H1 (cell line): Measurements from ENCODE around the gene IL27RA. TPM values are rescaled to one million over a fixed set of nuclear protein-coding genes. Genes with fewer than 3 reads are reported as not detected.

Experiments
- BCL11A ChIP-seq, 2 experiments: IDR thresholded peaks; one replicate each; pipeline ENCODE4 v1.6.1; 2011; ENCODE audit warnings: low read depth in 2 of 2, low read length in 2 of 2, mild to moderate bottlenecking in 2 of 2
- BRCA1 ChIP-seq: IDR thresholded peaks from 2 replicates; pipeline ENCODE4 v1.6.1; 2012; ENCODE audit warnings: low read depth, low read length, improper control_type of control experiment
- CHD7 ChIP-seq: fragments of 300-600 bp; sonication (generic); IDR thresholded peaks from 2 replicates; pipeline ENCODE4 v1.7.1; 2012; ENCODE audit warnings: low read length, moderate library complexity, mild to moderate bottlenecking, inconsistent platforms; ENCODE audit not compliant: insufficient replicate concordance
- CTCF ChIP-seq, 3 experiments: IDR thresholded peaks; 1 replicate in 2 of 3; 2 replicates in 1 of 3; pipeline versions ENCODE4 v1.5.1 to v1.6.1; 2011; ENCODE audit warnings: low read length in 3 of 3, mild to moderate bottlenecking in 3 of 3, inconsistent platforms in 2 of 3, low read depth in 1 of 3, moderate library complexity in 1 of 3; ENCODE audit not compliant: insufficient read depth in 1 of 3; ENCODE audit errors: control extremely low read depth in 1 of 3
- JUN ChIP-seq: IDR thresholded peaks from 2 replicates; pipeline ENCODE4 v1.6.1; 2011; ENCODE audit warnings: low read depth, mild to moderate bottlenecking, improper control_type of control experiment, low read length
- JUND ChIP-seq: IDR thresholded peaks from 2 replicates; pipeline ENCODE4 v1.6.1; 2011; ENCODE audit warnings: mild to moderate bottlenecking, improper control_type of control experiment, low read length
- NRF1 ChIP-seq: IDR thresholded peaks from 2 replicates; pipeline ENCODE4 v1.6.1; 2011; ENCODE audit warnings: mild to moderate bottlenecking, low read depth, low read length, improper control_type of control experiment
- SAP30 ChIP-seq: fragments of 300-600 bp; sonication (generic); IDR thresholded peaks from 2 replicates; pipeline ENCODE4 v1.7.1; 2012; ENCODE audit warnings: low read length, moderate library complexity, mild to moderate bottlenecking, inconsistent platforms; ENCODE audit not compliant: insufficient read depth, insufficient replicate concordance
- SIX5 ChIP-seq: IDR thresholded peaks from 2 replicates; pipeline ENCODE4 v1.6.1; 2011; ENCODE audit warnings: mild to moderate bottlenecking, low read depth, low read length
- TCF12 ChIP-seq: IDR thresholded peaks from 2 replicates; pipeline ENCODE4 v1.6.1; 2011; ENCODE audit warnings: low read depth, mild to moderate bottlenecking, low read length
- polyA plus RNA-seq, 7 experiments: library from polyadenylated mRNA; depleted of rRNA in 3 of 7; stranded (reverse) in 5 of 7; unstranded in 2 of 7; fragments of >200 nt in 5 of 7; fragments of 200-250 nt in 2 of 7; gene quantifications; 1 replicate in 5 of 7; 2 replicates in 1 of 7; 4 replicates in 1 of 7; pipeline versions ENCODE4 v1.2.1 to v1.2.3, GENCODE V29; 2011 to 2013; ENCODE audit warnings: missing spikeins in 2 of 7, mixed read lengths in 2 of 7
- total RNA-seq: library from RNA; stranded (reverse); fragmentation: NEBNext Ultra II Directional; extraction: Animal tissue kit (Norgen Biotek cat#: 25700); gene quantifications from 2 replicates; pipeline ENCODE4 v1.2.1, GENCODE V29; 2021

IL27RA gene
- total and polyA plus RNA-seq, 2 of the 8 experiments (the other 6 are each of a cell fraction or from before 2014, with no cell fraction given) = 9.9 to 14.7 TPM

DNA sequence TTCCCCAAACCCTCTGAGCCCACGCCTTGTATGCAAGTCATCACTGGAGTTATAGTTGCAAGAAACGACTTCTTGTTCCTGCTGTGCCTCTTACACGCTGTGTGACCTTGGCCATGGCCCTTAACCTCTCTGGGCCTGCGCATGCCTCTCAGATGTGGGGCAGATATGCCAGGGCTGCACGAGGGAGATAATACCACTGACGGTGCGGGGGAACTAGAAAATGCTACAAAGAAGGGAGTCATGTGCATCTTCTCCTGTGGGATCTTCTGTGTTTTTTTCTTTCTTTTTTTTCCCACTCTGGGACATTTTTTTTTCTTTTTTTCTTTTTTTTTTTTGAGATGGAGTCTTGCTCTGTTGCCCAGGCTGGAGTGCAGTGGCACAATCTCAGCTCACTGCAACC, 63.3 kb downstream of the IL27RA start (continued):
- TF ChIP-seq CHD7 (no peak), CTCF (IDR thresholded peaks at IDR 0.05; ENCODE audit: control extremely low read depth in 1 of 3, insufficient read depth in 1 of 3, low read depth in 1 of 3, low read length in 3 of 3) (no peak), SAP30 (no peak), SIX5 (no peak), NRF1 (no peak), JUN (no peak), JUND (no peak), TCF12 (no peak), BCL11A (IDR thresholded peaks at IDR 0.05; ENCODE audit: low read depth in 2 of 2, low read length in 2 of 2) (no peak), BRCA1 (no peak)
